ENCODE results near the gene MAP2K5. TPM values are rescaled to one million over a fixed set of nuclear protein-coding genes. Genes with fewer than 3 reads are reported as not detected.

MAP2K5 gene
- total RNA-seq, 2 donors from 2014 or later = 7.4 to 10.2 TPM

DNA sequence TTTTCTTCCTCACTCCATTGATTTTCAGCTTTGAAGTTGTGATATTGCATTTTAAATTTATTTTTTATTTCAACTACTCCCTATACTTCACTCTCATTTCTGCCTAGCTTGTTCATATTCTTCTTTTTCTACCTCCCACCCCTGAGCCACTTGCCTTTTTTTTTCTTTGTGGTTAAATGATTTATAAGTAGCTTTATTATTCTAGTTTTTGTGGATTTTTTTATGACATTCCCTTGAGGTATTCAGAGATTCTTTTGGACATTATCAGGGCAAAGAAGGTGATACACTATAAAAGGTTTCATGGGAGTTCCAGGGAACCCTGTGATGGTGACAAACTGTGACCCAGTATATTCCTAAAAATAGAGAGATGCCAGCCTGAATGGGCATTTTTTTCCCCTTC lies 18.3 kb upstream of the MAP2K5 start:
- Histone ChIP-seq H3K9me3 (no peaks in the 10 kb centered on the region), H3K27me3 (replicated peaks; ENCODE audit: insufficient read depth) (no peaks in the 10 kb centered on the region), H3K27ac (no peak overlapping the region), H3K4me1 (ENCODE audit: control insufficient read depth in 1 of 2, low read depth in 2 of 2) (peaks cover 16 to 23% of the 10 kb centered on the region in 2 donors), H3K36me3 (no peaks in the 10 kb centered on the region), H3K4me3 (no peak overlapping the region)
- no peak for TF ChIP-seq CTCF (IDR thresholded peaks at IDR 0.05)
- ATAC-seq (ENCODE audit: insufficient number of reproducible peaks, low FRiP score, low read depth) (no peak), DNase-seq (ENCODE audit: low spot score) (no peak)

DNA sequence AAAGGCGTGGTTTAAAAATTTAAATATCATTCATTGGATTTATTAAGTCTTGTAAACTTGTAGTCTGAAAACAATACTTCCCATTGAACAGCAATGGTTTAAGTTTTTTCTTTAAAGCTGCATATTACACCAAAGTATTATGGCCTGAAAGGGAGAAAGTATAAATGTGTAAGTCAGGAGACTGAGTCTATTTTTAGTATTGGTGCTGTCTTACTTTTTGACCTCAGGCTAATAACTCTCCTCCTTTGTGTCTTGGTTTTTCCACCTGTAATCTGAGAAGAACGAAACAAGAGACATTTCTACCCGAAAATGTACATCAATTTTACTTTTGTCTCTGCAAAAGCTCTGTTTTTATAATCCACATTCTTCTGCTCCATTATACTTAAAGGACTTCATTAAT lies 14.0 kb upstream of the MAP2K5 start:
- H3K27me3 ChIP-seq (replicated peaks; ENCODE audit: insufficient read depth) = no peaks in the 10 kb centered on the region
- no peak for TF ChIP-seq CTCF (IDR thresholded peaks at IDR 0.05)
- DNase-seq (ENCODE audit: low spot score) = no peak
- no peak overlapping the region for H3K27ac ChIP-seq
- ATAC-seq (ENCODE audit: insufficient number of reproducible peaks, low FRiP score, low read depth) = no peak
- H3K9me3 ChIP-seq = no peaks in the 10 kb centered on the region
- peaks cover 6 to 10% of the 10 kb centered on the region in 2 donors for H3K4me1 ChIP-seq (ENCODE audit: control insufficient read depth in 1 of 2, low read depth in 2 of 2)
- no peak overlapping the region for H3K4me3 ChIP-seq
- H3K36me3 ChIP-seq = no peaks in the 10 kb centered on the region

DNA sequence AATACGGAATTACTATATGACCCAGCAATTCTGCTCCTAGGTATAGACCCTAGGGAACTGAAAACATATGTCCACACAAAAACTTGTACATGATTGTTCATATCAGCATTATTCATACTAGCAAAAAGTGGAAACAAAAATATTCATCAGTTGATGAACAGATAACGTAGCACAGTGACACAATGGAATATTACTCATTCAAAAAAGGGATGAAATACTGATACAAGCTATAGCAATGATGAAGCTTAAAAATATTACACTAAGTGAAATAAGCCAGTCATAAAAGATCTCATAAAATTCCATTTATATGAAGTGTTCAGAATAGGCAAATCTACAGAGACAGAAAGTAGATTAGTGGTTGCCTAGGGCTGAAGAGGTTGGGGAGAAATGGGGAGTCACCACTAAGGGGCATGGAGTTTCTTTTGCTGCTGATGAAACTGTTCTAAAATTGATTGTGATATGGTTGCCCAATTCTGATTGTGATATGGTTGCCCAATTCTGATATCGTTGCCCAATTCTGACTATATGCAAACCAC lies 11.1 kb upstream of the MAP2K5 start:
- no peaks in the 10 kb centered on the region for H3K27me3 ChIP-seq (replicated peaks; ENCODE audit: insufficient read depth)
- no peak overlapping the region for H3K4me3 ChIP-seq
- H3K9me3 ChIP-seq = no peaks in the 10 kb centered on the region
- DNase-seq (ENCODE audit: low spot score) (no peak), ATAC-seq (ENCODE audit: insufficient number of reproducible peaks, low FRiP score, low read depth) (no peak)
- TF ChIP-seq CTCF (IDR thresholded peaks at IDR 0.05) = no peak
- no peaks in the 10 kb centered on the region for H3K36me3 ChIP-seq
- H3K27ac ChIP-seq = no peak overlapping the region
- H3K4me1 ChIP-seq (ENCODE audit: control insufficient read depth in 1 of 2, low read depth in 2 of 2) = no peaks in the 10 kb centered on the region

GRCh38 chr15:67533873-67534272 lies 8.6 kb upstream of the MAP2K5 start:
- ATAC-seq (ENCODE audit: insufficient number of reproducible peaks, low FRiP score, low read depth) = no peak
- H3K4me3 ChIP-seq = no peak overlapping the region
- no peak for TF ChIP-seq CTCF (IDR thresholded peaks at IDR 0.05)
- DNase-seq (ENCODE audit: low spot score) = no peak
- no peaks in the 10 kb centered on the region for H3K4me1 ChIP-seq (ENCODE audit: control insufficient read depth in 1 of 2, low read depth in 2 of 2)
- no peak overlapping the region for H3K27ac ChIP-seq
- H3K36me3 ChIP-seq = no peaks in the 10 kb centered on the region
- no peaks in the 10 kb centered on the region for H3K27me3 ChIP-seq (replicated peaks; ENCODE audit: insufficient read depth)
- no peaks in the 10 kb centered on the region for H3K9me3 ChIP-seq

DNA sequence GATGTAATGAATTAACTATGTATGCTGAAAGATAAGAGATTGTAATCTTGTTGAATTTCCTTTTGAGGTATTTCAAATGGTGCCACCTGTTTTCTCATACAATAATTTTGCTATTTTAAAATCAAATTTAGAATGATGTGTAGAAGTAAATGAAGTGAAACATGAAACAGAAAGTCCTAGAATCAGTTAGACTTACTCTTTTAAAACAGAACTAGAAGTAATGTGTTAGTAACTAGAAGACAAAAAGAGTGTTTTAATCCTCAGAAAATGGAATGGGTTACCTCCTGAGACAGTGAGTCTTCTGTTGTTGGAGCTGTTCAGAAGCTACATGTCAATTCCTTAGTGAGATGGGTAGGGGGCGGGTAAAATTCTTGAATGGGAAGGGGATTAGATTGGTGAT lies 8.1 kb upstream of the MAP2K5 start:
- no peak for ATAC-seq (ENCODE audit: insufficient number of reproducible peaks, low FRiP score, low read depth)
- no peaks in the 10 kb centered on the region for H3K4me1 ChIP-seq (ENCODE audit: control insufficient read depth in 1 of 2, low read depth in 2 of 2)
- TF ChIP-seq CTCF (IDR thresholded peaks at IDR 0.05) = no peak

More for the DNA sequence above, 8.1 kb upstream of the MAP2K5 start:
- no peak for DNase-seq (ENCODE audit: low spot score)
- H3K36me3 ChIP-seq = no peaks in the 10 kb centered on the region
- H3K9me3 ChIP-seq = no peaks in the 10 kb centered on the region
- no peak overlapping the region for H3K27ac ChIP-seq
- H3K4me3 ChIP-seq = no peak overlapping the region
- no peaks in the 10 kb centered on the region for H3K27me3 ChIP-seq (replicated peaks; ENCODE audit: insufficient read depth)
